SK-N-SH (cell line): Measurements from ENCODE around the gene TIMM23. TPM values are rescaled to one million over a fixed set of nuclear protein-coding genes. Genes with fewer than 3 reads are reported as not detected.
A peak's percentile ranks its signal among the peaks of the same experiment; 100 is the strongest.

Source experiments
- CTCF ChIA-PET: fragments of 300-600, 350-600 bp; formaldehyde crosslinking; extraction: SDS; loops from one replicate; lab custom pipeline; 2021; lab: Yijun Ruan, JAX
- POLR2A ChIA-PET: fragments of 350-600 bp; sonication (Branson Sonifier 250); formaldehyde crosslinking; extraction: SDS; loops from one replicate; lab custom pipeline; 2020; ENCODE audit warnings: antibody characterized with exemption, inconsistent platforms; lab: Yijun Ruan, JAX
- DNase-seq: peaks from one replicate; pipeline ENCODE4 v3.0.0; 2012
- H2AFZ ChIP-seq: fragments of 200-600 bp; sonication (generic); 2 replicates; pipeline ENCODE4 v1.8.1; 2016; ENCODE audit warnings: antibody characterized with exemption, mild to moderate bottlenecking, low read depth
- H3F3A ChIP-seq: fragments of 200-600 bp; sonication (generic); replicated peaks from 2 replicates; pipeline ENCODE3; 2016; ENCODE audit warnings: antibody characterized with exemption, mild to moderate bottlenecking; ENCODE audit not compliant: insufficient read depth
- H3K27ac ChIP-seq, 2 experiments: fragments of 200-500 bp in 1 of 2; fragments of 200-600 bp in 1 of 2; sonication (Bioruptor generic) in 1 of 2; sonication (generic), shearing (Covaris generic) in 1 of 2; 2 replicates each; pipeline versions ENCODE4 v1.5.1 to v1.6.1; 2014 to 2016; ENCODE audit warnings: low read depth in 2 of 2, inconsistent platforms in 1 of 2, low read length in 1 of 2, mild to moderate bottlenecking in 1 of 2, mixed read lengths in 1 of 2
- H3K27me3 ChIP-seq: fragments of 200-600 bp; sonication (generic), shearing (Covaris generic); 2 replicates; pipeline ENCODE4 v1.6.1; 2016; ENCODE audit warnings: mixed run types; ENCODE audit not compliant: insufficient read depth
- H3K36me3 ChIP-seq, 2 experiments: fragments of 200-500 bp in 1 of 2; fragments of 200-600 bp in 1 of 2; sonication (Bioruptor generic) in 1 of 2; sonication (generic) in 1 of 2; replicated peaks in 1 of 2; 2 replicates each; pipeline versions ENCODE3 to v1.5.1; 2014 to 2016; ENCODE audit warnings: low read length in 1 of 2, mild to moderate bottlenecking in 1 of 2; ENCODE audit not compliant: insufficient read depth in 2 of 2, control insufficient read depth in 1 of 2
- H3K4me1 ChIP-seq, 2 experiments: fragments of 200-500 bp in 1 of 2; fragments of 200-600 bp in 1 of 2; sonication (Bioruptor generic) in 1 of 2; sonication (generic), shearing (Covaris generic) in 1 of 2; 2 replicates each; pipeline versions ENCODE4 v1.5.1 to v1.6.1; 2014 to 2016; ENCODE audit warnings: low read depth in 1 of 2, low read length in 1 of 2, mixed run types in 1 of 2; ENCODE audit not compliant: insufficient read depth in 2 of 2, control insufficient read depth in 1 of 2
- H3K4me2 ChIP-seq: fragments of 200-600 bp; sonication (generic), shearing (Covaris generic); 2 replicates; pipeline ENCODE4 v1.6.1; 2017; ENCODE audit warnings: mixed run types
- H3K4me3 ChIP-seq, 2 experiments: fragments of 200-500 bp in 1 of 2; fragments of 200-600 bp in 1 of 2; sonication (Bioruptor generic) in 1 of 2; sonication (generic), shearing (Covaris generic) in 1 of 2; 2 replicates each; pipeline versions ENCODE4 v1.5.1 to v1.8.1; 2014 to 2016; ENCODE audit warnings: low read depth in 2 of 2, inconsistent platforms in 1 of 2, low read length in 1 of 2, mild to moderate bottlenecking in 1 of 2, mixed read lengths in 1 of 2, moderate library complexity in 1 of 2
- H3K79me2 ChIP-seq: fragments of 200-600 bp; sonication (generic); 2 replicates; pipeline ENCODE4 v1.8.1; 2017; ENCODE audit warnings: mild to moderate bottlenecking; ENCODE audit not compliant: insufficient read depth
- H3K9ac ChIP-seq: fragments of 200-600 bp; sonication (generic); 2 replicates; pipeline ENCODE4 v1.6.1; 2017; ENCODE audit warnings: mixed run types
- H3K9me2 ChIP-seq: fragments of 200-600 bp; sonication (generic); 2 replicates; pipeline ENCODE4 v1.6.1; 2017; ENCODE audit warnings: mixed run types
- H3K9me3 ChIP-seq: fragments of 200-600 bp; sonication (generic); 2 replicates; pipeline ENCODE4 v1.6.1; 2017; ENCODE audit warnings: mixed run types, mild to moderate bottlenecking, moderate library complexity
- H4K20me1 ChIP-seq: fragments of 200-600 bp; sonication (generic); 2 replicates; pipeline ENCODE4 v1.6.1; 2017; ENCODE audit warnings: mild to moderate bottlenecking, mixed run types; ENCODE audit not compliant: insufficient read depth
- CHD2 ChIP-seq: fragments of 150-350 bp; IDR thresholded peaks from 2 replicates; pipeline ENCODE4 v1.6.1; 2018; ENCODE audit warnings: low read length; ENCODE audit not compliant: partially characterized antibody
- CTCF ChIP-seq: fragments of 200-600 bp; sonication (generic); IDR thresholded peaks from 2 replicates; pipeline ENCODE4 v1.6.1; 2017; ENCODE audit warnings: antibody characterized with exemption, mild to moderate bottlenecking, moderate library complexity
- EP300 ChIP-seq, 2 experiments: IDR thresholded peaks; 2 replicates each; pipeline versions ENCODE4 v1.4.0 to v1.6.1; 2012; ENCODE audit warnings: borderline replicate concordance in 1 of 2, low read depth in 1 of 2, low read length in 1 of 2
- EZH2phosphoT487 ChIP-seq: fragments of 200-600 bp; sonication (generic); IDR thresholded peaks from 2 replicates; pipeline ENCODE4 v1.6.1; 2017; ENCODE audit warnings: low read depth, mixed run types, mild to moderate bottlenecking, antibody characterized with exemption, moderate library complexity, borderline replicate concordance
- FOXM1 ChIP-seq: IDR thresholded peaks from 2 replicates; pipeline ENCODE4 v1.4.0; 2012; ENCODE audit warnings: low read depth, mild to moderate bottlenecking
- GABPA ChIP-seq: IDR thresholded peaks from 2 replicates; pipeline ENCODE4 v1.4.0; 2012; ENCODE audit warnings: low read depth, mild to moderate bottlenecking
- IRF3 ChIP-seq: fragments of 150-350 bp; IDR thresholded peaks from 2 replicates; pipeline ENCODE4 v1.6.1; 2016; ENCODE audit warnings: mild to moderate bottlenecking, low read depth, low read length
- JUND ChIP-seq: IDR thresholded peaks from 2 replicates; pipeline ENCODE4 v1.4.0; 2012
- MAX ChIP-seq: IDR thresholded peaks from 2 replicates; pipeline ENCODE4 v1.4.0; 2012; ENCODE audit warnings: low read depth
- MXI1 ChIP-seq: IDR thresholded peaks from 2 replicates; pipeline ENCODE4 v1.6.1; 2012; ENCODE audit warnings: mild to moderate bottlenecking, low read depth, low read length, improper control_type of control experiment
- NRF1 ChIP-seq: IDR thresholded peaks from 2 replicates; pipeline ENCODE4 v1.6.1; 2012; ENCODE audit warnings: low read depth, mild to moderate bottlenecking, low read length
- PBX3 ChIP-seq: IDR thresholded peaks from 2 replicates; pipeline ENCODE4; 2012
- RAD21 ChIP-seq: IDR thresholded peaks from 2 replicates; pipeline ENCODE4 v1.6.1; 2012; ENCODE audit warnings: mild to moderate bottlenecking, low read length
- REST ChIP-seq: IDR thresholded peaks from 2 replicates; pipeline ENCODE4 v1.6.1; 2012; ENCODE audit warnings: mild to moderate bottlenecking, low read depth, low read length, moderate library complexity
- RXRA ChIP-seq: IDR thresholded peaks from 2 replicates; pipeline ENCODE4 v1.4.0; 2012; ENCODE audit warnings: low read depth, mild to moderate bottlenecking, borderline replicate concordance
- SIN3A ChIP-seq: IDR thresholded peaks from 2 replicates; pipeline ENCODE4 v1.6.1; 2012; ENCODE audit warnings: low read depth, mild to moderate bottlenecking, low read length, moderate library complexity, borderline replicate concordance
- USF2 ChIP-seq: fragments of 150-350 bp; IDR thresholded peaks from 2 replicates; pipeline ENCODE4 v1.6.1; 2017; ENCODE audit warnings: antibody characterized with exemption, low read length, low read depth, borderline replicate concordance
- YY1 ChIP-seq: IDR thresholded peaks from 2 replicates; pipeline ENCODE4 v1.4.0; 2012; ENCODE audit warnings: low read depth, mild to moderate bottlenecking
- ZBTB33 ChIP-seq: IDR thresholded peaks from 2 replicates; pipeline ENCODE4 v1.4.0; 2012; ENCODE audit warnings: low read depth, borderline replicate concordance
- WGBS: methylation state at CpG from one replicate; pipeline ENCODE4 v1.1.6; 2017; ENCODE audit warnings: low lambda C conversion rate; 5-methylcytosine and 5-hydroxymethylcytosine counted together
- polyA plus RNA-seq, 3 experiments: library from polyadenylated mRNA; depleted of rRNA; stranded (reverse); fragments of >200 nt; gene quantifications; 2 replicates each; pipeline ENCODE4 v1.2.3, GENCODE V29; 2012

The TIMM23 gene
- polyA plus RNA-seq, 1 of the 3 experiments (the other 2 are of a cell fraction) = 87.0 TPM

- ChIA-PET CTCF (interaction anchor here (3.1 kb wide), 1 partner anchor 12 kb away, joined by 24 read pairs; no protein-coding TSS in a partner anchor), POLR2A (no interaction called here)
- H3K79me2 ChIP-seq = peaks cover 49% of the 10 kb centered on the region
- TF ChIP-seq EP300 (IDR thresholded peaks at IDR 0.05; ENCODE audit: borderline replicate concordance in 1 of 2, low read depth in 1 of 2, low read length in 1 of 2) (no peak), PBX3 (no peak), GABPA (0 out of 2 replicates have a peak, but pooled peaks have one; percentile 23), SIN3A (peak; percentile 99), ZBTB33 (peak; percentile 99), RAD21 (0 out of 2 replicates have a peak, but pooled peaks have one; percentile 26), CTCF (peak; percentile 73), YY1 (no peak), USF2 (no peak), EZH2phosphoT487 (no peak), CHD2 (peak; percentile 100), RXRA (no peak), MXI1 (peak; percentile 89; the same call in 1 of the 2 replicates), IRF3 (no peak), NRF1 (peak; percentile 67), JUND (no peak), REST (no peak), FOXM1 (no peak), MAX (peak; percentile 58; the same call in 1 of the 2 replicates)
These were observed 58.0 kb downstream of the TIMM23 start, which contains the start of gene NCOA4 for GRCh38 chr10:46030091-46030937. TSS of gene NCOA4 (minus strand) at chr10:46030623. CDS start at chr10:46016680, 13,943 bp downstream.

More at GRCh38 chr10:46030091-46030937, 58.0 kb downstream of the TIMM23 start, which contains the start of gene NCOA4:
- H3K4me2 ChIP-seq = peak within 1 kb of the TSS; percentile 90
- H3K36me3 ChIP-seq = peaks cover 0 to 3% of the 10 kb centered on the region in 2 experiments
- H2AFZ ChIP-seq = peak within 1 kb of the TSS; percentile 99
- WGBS = 1% methylated on average over 37 of the region's 59 CpGs
- H4K20me1 ChIP-seq = peaks cover 24% of the 10 kb centered on the region
- H3K27me3 ChIP-seq = no peaks in the 10 kb centered on the region
- H3F3A ChIP-seq = peaks cover 8% of the 10 kb centered on the region
- no peaks in the 10 kb centered on the region for H3K9me2 ChIP-seq
- DNase-seq = peak; percentile 98
- peak within 1 kb of the TSS; percentile 59 to 81 for H3K27ac ChIP-seq
- H3K9me3 ChIP-seq = no peaks in the 10 kb centered on the region
- peaks cover 5 to 18% of the 10 kb centered on the region in 2 experiments; a peak in 3 of 4 replicates for H3K4me1 ChIP-seq
- peak within 1 kb of the TSS; percentile 79 to 94 for H3K4me3 ChIP-seq
- H3K9ac ChIP-seq = peak within 1 kb of the TSS; percentile 90
